ENCODE measurements around the gene RNF150.
"Not testable (repeated sequence)": the region's sequence is repeated elsewhere in the genome, so short reads cannot be mapped to it uniquely, and the experiment has no call there.

Gene RNF150

GRCh38 chr4:140812916-140813315 is 320.4 kb downstream of the RNF150 start:
- TF ChIP-seq CTCF (IDR thresholded peaks at IDR 0.05; ENCODE audit: control insufficient read depth, insufficient read depth, low read depth, low read length, missing control alignments): no peak
- no peak overlapping the region for H3K4me3 ChIP-seq (ENCODE audit: control insufficient read depth, low read depth, low read length)
- DNase-seq (ENCODE audit: low read depth): no peak

- DNase-seq (ENCODE audit: low read depth): no peak
- no peak for TF ChIP-seq CTCF (IDR thresholded peaks at IDR 0.05; ENCODE audit: control insufficient read depth, insufficient read depth, low read depth, low read length, missing control alignments)
- H3K4me3 ChIP-seq (ENCODE audit: control insufficient read depth, low read depth, low read length): no peak overlapping the region
Observed at GRCh38 chr4:140811429-140811828, 321.8 kb downstream of the RNF150 start.

- H3K4me3 ChIP-seq (ENCODE audit: control insufficient read depth, low read depth, low read length); DNase-seq (ENCODE audit: low read depth): not testable (repeated sequence)
Observed at GRCh38 chr4:140810591-140811169, 322.6 kb downstream of the RNF150 start.

Measured in AG09309 (cell line).